MM.1S (cell line): ENCODE measurements around the gene LRRC8D.

Experiments
- CTCF ChIP-seq: fragments of 300-600 bp; sonication (generic); IDR thresholded peaks from 2 replicates; pipeline ENCODE4 v1.5.1; 2016; ENCODE audit warnings: antibody characterized with exemption, low read length, mixed read lengths
- EZH2phosphoT487 ChIP-seq: fragments of 300-600 bp; sonication (generic); IDR thresholded peaks from 2 replicates; pipeline ENCODE4 v1.6.1; 2018; ENCODE audit warnings: antibody characterized with exemption, low read length

GRCh38 chr1:89877756-89878155, 56.9 kb downstream of the LRRC8D start:
- TF ChIP-seq CTCF (no peak), EZH2phosphoT487 (no peak)
